Adrenal gland (tissue), 12 donors: ENCODE measurements around the gene MRPL17. TPM values are rescaled to one million over a fixed set of nuclear protein-coding genes. Genes with fewer than 3 reads are reported as not detected.
"Not testable (repeated sequence)": the region's sequence is repeated elsewhere in the genome, so short reads cannot be mapped to it uniquely, and the experiment has no call there.

ENCODE experiments used
- DNase-seq, 7 donors: peaks; one replicate each; pipeline ENCODE4 v3.0.0-alpha.2; 2019 to 2020
- H3K27ac ChIP-seq, 5 donors: fragments of 200-600 bp; sonication (generic) in 4 of 5; 1 replicate in 3 of 5; 2 replicates in 2 of 5; pipeline versions ENCODE4 v1.5.1 to v1.8.0; 2016 to 2020; ENCODE audit warnings: mild to moderate bottlenecking in 1 of 5
- H3K27me3 ChIP-seq: fragments of 200-600 bp; 2 replicates; pipeline ENCODE4 v1.8.0; 2021
- H3K36me3 ChIP-seq, 2 donors: fragments of 200-600 bp; replicated peaks in 1 of 2; 1 replicate in 1 of 2; 2 replicates in 1 of 2; pipeline versions ENCODE4 v1.5.1 to v1.8.0; 2018 to 2022
- H3K4me1 ChIP-seq, 2 donors: fragments of 200-600 bp; replicated peaks in 1 of 2; 1 replicate in 1 of 2; 2 replicates in 1 of 2; pipeline versions ENCODE4 v1.5.1 to v1.8.0; 2018 to 2021
- H3K4me3 ChIP-seq, 4 donors: fragments of 200-600 bp; sonication (generic) in 3 of 4; one replicate each; pipeline ENCODE4 v1.5.1; 2016 to 2018
- H3K9me3 ChIP-seq, 3 donors: fragments of 200-600 bp; sonication (generic) in 1 of 3; replicated peaks in 1 of 3; 1 replicate in 2 of 3; 2 replicates in 1 of 3; pipeline versions ENCODE4 v1.5.1 to v1.8.0; 2016 to 2021
- POLR2A ChIP-seq, 2 donors: fragments of 450-650 bp; IDR thresholded peaks; one replicate each; pipeline ENCODE4 v1.6.1; 2017; ENCODE audit warnings: antibody characterized with exemption in 2 of 2, mild to moderate bottlenecking in 2 of 2, moderate library complexity in 1 of 2
- WGBS, 4 donors: extraction: QIAGEN DNeasy Blood & Tissue Kit in 2 of 4; methylation state at CpG; one replicate each; pipeline versions ENCODE4 v1.1.5 to v1.1.7; 2013 to 2017; 5-methylcytosine and 5-hydroxymethylcytosine counted together
- intact Hi-C, 2 donors: fragments of 100-400 bp; cut with DNase I; formaldehyde crosslinking; loops; one replicate each; pipeline versions ENCODE4 v1.14.1 to v1.15.0; 2022 to 2023
- polyA plus RNA-seq, 3 donors: library from polyadenylated mRNA; stranded (reverse); fragments of 200-250 nt in 2 of 3; fragments of 350-450 nt in 1 of 3; fragmentation: Illumina TruSeq in 1 of 3; extraction: RNeasy Lipid Tissue Mini Kit (QIAGEN cat#74804) in 1 of 3; gene quantifications; one replicate each; pipeline ENCODE4 v1.2.3, GENCODE V29; 2013 to 2014
- total RNA-seq, 9 donors: library from RNA; depleted of rRNA in 4 of 9; stranded (reverse); fragments of >200 nt in 4 of 9; fragments of 120-200 nt in 1 of 9; fragmentation: NEBNext Ultra II Directional in 1 of 9; extraction: Animal tissue kit (Norgen Biotek cat#: 25700) in 1 of 9; gene quantifications; one replicate each; pipeline versions ENCODE4 v1.1.0 to v1.2.4, GENCODE V29; 2013 to 2023
- TF ChIP-seq, protein P1 (sequence below), 6 experiments: fragments of 450-650 bp in 4 of 6; fragments of 200-600 bp in 2 of 6; sonication (generic) in 1 of 6; IDR thresholded peaks; 1 replicate in 5 of 6; 2 replicates in 1 of 6; pipeline versions ENCODE4 v1.5.1 to v1.8.0; 2016 to 2021; ENCODE audit warnings: antibody characterized with exemption in 6 of 6, mild to moderate bottlenecking in 2 of 6, moderate library complexity in 1 of 6
- donor health status: healthy with polysubstance abuse.
- donor health status: Bipolar disorder and iron deficiency.
- donor health status: DM: yes; HTN: yes; CAD: no.
- donor health status: DM: no; HTN: no; CAD: no.
- donor health status: DM: no; HTN: no; CAD: no.
- donor health status: DM: yes; HTN: yes; CAD: no.

Gene MRPL17
- total and polyA plus RNA-seq, 12 donors = 51.2 to 532 (median 80.6) TPM

DNA sequence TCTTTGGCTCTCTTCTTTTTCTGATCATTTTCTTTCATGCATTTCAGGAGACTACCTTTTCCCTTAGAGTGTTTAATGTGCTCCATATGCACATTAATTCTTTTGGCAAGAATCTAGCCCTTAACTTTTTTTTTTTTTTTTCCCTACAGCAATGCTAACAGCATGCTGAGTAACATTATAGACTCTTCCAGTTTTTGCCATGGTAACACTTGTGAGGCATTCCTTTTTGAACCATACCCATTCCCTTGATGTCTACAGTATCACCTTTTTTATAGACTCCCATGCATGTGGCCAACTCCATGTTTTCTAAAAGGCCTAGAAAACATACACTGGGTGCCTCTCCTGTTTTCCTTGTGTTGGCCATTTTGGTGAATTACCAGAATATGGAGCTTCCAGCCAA lies 2.9 kb upstream of the MRPL17 start:
- Histone ChIP-seq H3K27me3 (no peaks in the 10 kb centered on the region), H3K9me3 (no peaks in the 10 kb centered on the region), H3K4me3 (no peak overlapping the region), H3K27ac (no peak overlapping the region), H3K4me1 (peaks cover 6 to 15% of the 10 kb centered on the region in 2 donors), H3K36me3 (no peaks in the 10 kb centered on the region)
- intact Hi-C loops = loop anchor here in 1 of 2 donors (10.0 kb wide), 1 partner anchor 151 kb away; no protein-coding TSS in a partner anchor
- DNase-seq = no peak
- TF ChIP-seq POLR2A (IDR thresholded peaks at IDR 0.05) = no peak

DNA sequence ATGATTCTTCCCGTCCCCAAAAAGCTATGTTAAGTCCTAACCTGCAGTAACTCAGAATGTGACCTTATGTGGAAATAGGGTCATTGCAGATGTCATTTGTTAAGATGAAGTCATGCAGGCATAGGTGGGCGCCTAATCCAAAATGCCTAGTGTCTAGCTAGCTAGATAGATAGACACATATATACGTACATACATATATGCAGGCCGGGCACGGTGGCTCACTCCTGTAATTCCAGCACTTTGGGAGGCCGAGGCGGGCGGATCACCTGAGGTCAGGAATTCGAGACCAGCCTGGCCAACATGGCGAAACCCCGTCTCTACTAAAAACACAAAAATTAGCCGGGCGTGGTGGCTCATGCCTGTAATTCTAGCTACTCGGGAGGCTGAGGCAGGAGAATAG lies 928 bp upstream of the MRPL17 start:
- H3K36me3 ChIP-seq, H3K27me3 ChIP-seq, H3K9me3 ChIP-seq: not testable (repeated sequence)
- DNase-seq = peak in 3 of 7 donors; percentile 16 to 66 (median 22)
- WGBS, 4 donors = 83 to 92% (median 87%) methylated on average over 13 to 14 of the region's 14 CpGs
- peaks cover 6 to 15% of the 10 kb centered on the region in 2 donors for H3K4me1 ChIP-seq
- intact Hi-C loops = loop anchor here in 1 of 2 donors (5.0 to 10.0 kb wide), 2 partner anchors 82 to 149 kb away; partner anchors contain the start of genes ILK and RRP8
- H3K4me3 ChIP-seq = peak overlapping the region in 1 of 4 donors; percentile 91
- H3K27ac ChIP-seq = peak overlapping the region in 3 of 5 donors; percentile 89 to 93 (median 92)

DNA sequence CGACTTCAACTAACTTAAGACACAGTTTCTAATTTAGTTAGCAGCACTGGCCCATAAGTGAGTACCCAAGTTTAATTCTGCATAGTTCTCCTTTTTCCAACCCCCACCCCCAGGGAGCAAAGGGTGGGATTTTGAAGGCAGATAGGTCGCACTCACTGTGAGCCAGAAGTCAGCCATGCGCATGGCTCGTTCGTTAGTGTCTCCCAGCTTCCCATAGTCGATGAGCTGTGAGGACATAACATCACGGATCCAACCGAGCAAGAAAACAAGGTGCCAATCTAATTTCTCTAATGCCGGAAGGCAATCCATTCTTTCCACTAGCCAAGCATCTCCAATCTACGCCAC lies 577 bp downstream of the MRPL17 start:
- peak overlapping the region; percentile 52 to 91 (median 63) for H3K4me3 ChIP-seq
- H3K27me3 ChIP-seq = no peaks in the 10 kb centered on the region
- DNase-seq = no peak
- no peak for TF ChIP-seq POLR2A (IDR thresholded peaks at IDR 0.05)
- TF ChIP-seq, protein P1, sequence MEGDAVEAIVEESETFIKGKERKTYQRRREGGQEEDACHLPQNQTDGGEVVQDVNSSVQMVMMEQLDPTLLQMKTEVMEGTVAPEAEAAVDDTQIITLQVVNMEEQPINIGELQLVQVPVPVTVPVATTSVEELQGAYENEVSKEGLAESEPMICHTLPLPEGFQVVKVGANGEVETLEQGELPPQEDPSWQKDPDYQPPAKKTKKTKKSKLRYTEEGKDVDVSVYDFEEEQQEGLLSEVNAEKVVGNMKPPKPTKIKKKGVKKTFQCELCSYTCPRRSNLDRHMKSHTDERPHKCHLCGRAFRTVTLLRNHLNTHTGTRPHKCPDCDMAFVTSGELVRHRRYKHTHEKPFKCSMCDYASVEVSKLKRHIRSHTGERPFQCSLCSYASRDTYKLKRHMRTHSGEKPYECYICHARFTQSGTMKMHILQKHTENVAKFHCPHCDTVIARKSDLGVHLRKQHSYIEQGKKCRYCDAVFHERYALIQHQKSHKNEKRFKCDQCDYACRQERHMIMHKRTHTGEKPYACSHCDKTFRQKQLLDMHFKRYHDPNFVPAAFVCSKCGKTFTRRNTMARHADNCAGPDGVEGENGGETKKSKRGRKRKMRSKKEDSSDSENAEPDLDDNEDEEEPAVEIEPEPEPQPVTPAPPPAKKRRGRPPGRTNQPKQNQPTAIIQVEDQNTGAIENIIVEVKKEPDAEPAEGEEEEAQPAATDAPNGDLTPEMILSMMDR (IDR thresholded peaks at IDR 0.05) = no peak
- H3K9me3 ChIP-seq = no peaks in the 10 kb centered on the region
- H3K36me3 ChIP-seq = no peaks in the 10 kb centered on the region
- intact Hi-C loops = loop anchor here in 1 of 2 donors (5.0 to 10.0 kb wide), 2 partner anchors 80 to 148 kb away; partner anchors contain the start of genes ILK and RRP8
- 0 to 2% (median 0%) methylated on average over 9 to 10 of the region's 10 CpGs for WGBS, 4 donors
- peak overlapping the region; percentile 36 to 87 (median 62) for H3K27ac ChIP-seq
- H3K4me1 ChIP-seq = peaks cover 6 to 15% of the 10 kb centered on the region in 2 donors

DNA sequence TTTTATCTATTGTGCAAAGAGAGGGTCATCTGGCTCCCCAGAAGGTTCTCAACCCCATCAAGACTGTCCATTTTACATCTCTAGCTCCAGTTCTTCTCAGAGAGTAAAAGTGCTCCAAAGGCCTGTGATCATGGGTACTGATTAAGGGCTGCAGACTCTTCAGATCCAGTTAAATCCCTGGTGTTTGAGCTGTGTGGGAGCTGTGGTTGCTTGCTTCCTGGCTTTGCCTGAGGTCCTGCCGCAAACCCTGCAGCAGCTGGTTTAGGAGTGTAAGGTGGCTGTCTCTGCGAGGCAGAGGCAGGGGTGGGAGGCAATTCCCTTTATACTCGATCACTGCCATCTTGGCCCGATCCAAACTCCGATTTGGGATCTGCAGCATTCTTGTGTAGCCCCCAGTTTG lies 1.2 kb downstream of the MRPL17 start:
- no peak for DNase-seq
- no peak for TF ChIP-seq POLR2A (IDR thresholded peaks at IDR 0.05)
- TF ChIP-seq, protein P1 (IDR thresholded peaks at IDR 0.05) = no peak
- intact Hi-C loops = loop anchor here in 1 of 2 donors (5.0 to 10.0 kb wide), 2 partner anchors 80 to 147 kb away; partner anchors contain the start of genes ILK and RRP8
- H3K27ac ChIP-seq = peak overlapping the region in 1 of 5 donors; percentile 87
- peaks cover 6 to 15% of the 10 kb centered on the region in 2 donors for H3K4me1 ChIP-seq
- H3K4me3 ChIP-seq = peak overlapping the region in 2 of 4 donors; percentile 63 to 91
- H3K36me3 ChIP-seq = no peaks in the 10 kb centered on the region
- no peaks in the 10 kb centered on the region for H3K9me3 ChIP-seq
- no peaks in the 10 kb centered on the region for H3K27me3 ChIP-seq
- WGBS, 4 donors = 14 to 28% (median 15%) methylated on average over 4 to 5 of the region's 5 CpGs; no CpG with 5 or more reads in 1 of the 4 donors

DNA sequence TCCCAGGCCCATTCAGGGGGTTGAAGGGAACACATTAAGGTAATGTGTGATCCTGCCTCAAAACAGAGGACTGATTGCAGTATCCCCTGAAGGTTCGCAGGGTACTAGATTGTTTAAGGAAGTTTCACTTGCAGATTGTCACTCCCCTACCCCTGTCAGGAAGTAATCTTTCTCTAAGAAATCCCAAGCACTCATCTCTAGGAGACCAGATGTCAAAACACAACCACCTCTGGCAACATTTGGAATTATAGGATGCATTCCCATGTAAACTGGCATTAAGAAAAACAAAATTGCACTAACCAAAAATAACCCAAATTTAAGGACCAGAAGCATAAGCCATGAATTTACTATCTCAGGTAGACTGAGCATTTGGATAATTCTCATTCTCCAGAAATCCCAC lies 1.6 kb downstream of the MRPL17 start:
- no peak for TF ChIP-seq POLR2A (IDR thresholded peaks at IDR 0.05)
- TF ChIP-seq, protein P1 (IDR thresholded peaks at IDR 0.05) = no peak
- WGBS, 4 donors = 54 to 75% (median 59%) methylated on average over 1 of the region's 1 CpG
- no peak overlapping the region for H3K27ac ChIP-seq
- H3K4me1 ChIP-seq = peaks cover 6 to 15% of the 10 kb centered on the region in 2 donors
- intact Hi-C loops = loop anchor here in 1 of 2 donors (5.0 to 10.0 kb wide), 2 partner anchors 79 to 147 kb away; partner anchors contain the start of genes ILK and RRP8
- H3K36me3 ChIP-seq = no peaks in the 10 kb centered on the region
- H3K9me3 ChIP-seq = no peaks in the 10 kb centered on the region
- no peak overlapping the region for H3K4me3 ChIP-seq
- no peaks in the 10 kb centered on the region for H3K27me3 ChIP-seq
- no peak for DNase-seq
